Measurements from ENCODE around the gene VAC14. TPM values are rescaled to one million over a fixed set of nuclear protein-coding genes. Genes with fewer than 3 reads are reported as not detected.
A peak's percentile ranks its signal among the peaks of the same experiment; 100 is the strongest.

The VAC14 gene
- total and polyA plus RNA-seq, 2 experiments from 2014 or later, result 27.1 to 32.4 TPM

DNA sequence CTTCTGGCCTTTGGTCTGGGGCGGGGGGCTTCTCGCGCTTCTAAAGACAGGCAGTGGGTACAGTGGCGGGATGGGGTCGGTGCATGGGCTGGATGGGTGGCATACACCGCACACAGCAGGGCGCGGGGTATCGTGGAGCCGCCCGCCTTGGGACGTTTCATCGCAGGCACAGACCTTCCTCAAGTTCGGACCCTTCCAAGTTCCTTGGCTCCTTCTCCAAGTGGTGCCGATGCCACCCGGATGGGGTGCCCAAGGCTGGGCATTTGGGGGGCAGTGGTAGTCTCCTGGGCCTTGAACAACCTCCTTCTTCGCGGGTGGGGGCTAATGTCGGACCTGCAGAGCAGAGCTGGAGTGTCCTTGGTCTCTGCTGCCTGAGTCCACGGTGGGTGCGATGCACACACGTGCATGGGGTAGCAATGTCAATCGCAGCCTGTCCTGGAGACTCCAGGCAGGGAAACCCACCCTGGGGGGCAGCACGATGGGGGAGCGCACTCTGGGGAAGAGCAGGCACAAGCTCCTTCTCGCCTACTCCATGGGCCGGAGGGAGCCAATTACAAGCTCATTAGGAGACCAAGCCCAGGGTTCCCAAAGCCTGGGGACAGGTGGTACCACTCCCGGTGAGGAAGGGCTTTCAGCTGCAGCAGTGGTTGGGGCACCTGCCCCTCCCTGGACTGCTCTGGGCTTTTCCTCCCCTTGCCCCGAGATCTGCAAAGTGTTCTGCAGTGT is 114.4 kb downstream of the VAC14 start:
- Histone ChIP-seq H2AFZ (0 out of 2 replicates have a peak overlapping the region, but pooled peaks have one; percentile 40), H3K9me3 (ENCODE audit: low read depth) (no peaks in the 10 kb centered on the region), H3K4me1 (ENCODE audit: insufficient read depth) (peaks cover 29% of the 10 kb centered on the region), H3K27ac (peak overlapping the region; percentile 59), H4K20me1 (ENCODE audit: insufficient read depth) (no peaks in the 10 kb centered on the region), H3K4me2 (ENCODE audit: unreplicated experiment) (peak overlapping the region; percentile 72), H3K27me3 (replicated peaks; ENCODE audit: insufficient read depth) (no peaks in the 10 kb centered on the region), H3F3A (ENCODE audit: insufficient read depth) (no peaks in the 10 kb centered on the region), H3K4me3 (peak overlapping the region; percentile 72), H3K79me2 (ENCODE audit: insufficient read depth) (peaks cover 39% of the 10 kb centered on the region), H3K9ac (peak overlapping the region; percentile 87), H3K9me2 (ENCODE audit: insufficient read depth) (no peaks in the 10 kb centered on the region), H3K36me3 (ENCODE audit: low read depth) (no peaks in the 10 kb centered on the region)
- no peak for TF ChIP-seq EZH2phosphoT487 (IDR thresholded peaks at IDR 0.05; ENCODE audit: insufficient read depth, low read depth)
- TF ChIP-seq EZH2 (IDR thresholded peaks at IDR 0.05; ENCODE audit: insufficient read depth, poor library complexity, severe bottlenecking), result no peak
- no peak for DNase-seq
- in situ Hi-C loops (cut with MboI), result no loop called here
- 59 to 65% methylated on average over 26 to 29 of the region's 29 CpGs for WGBS, 2 experiments (ENCODE audit: low coverage in 1 of 2, low lambda C conversion rate in 2 of 2, missing lambda C conversion rate in 2 of 2)

- in situ Hi-C loops (cut with MboI), result no loop called here
- no peaks in the 10 kb centered on the region for H3K36me3 ChIP-seq (ENCODE audit: low read depth)
- peaks cover 45% of the 10 kb centered on the region for H3K79me2 ChIP-seq (ENCODE audit: insufficient read depth)
- peak within 1 kb of the TSS; percentile 77 for H3K4me3 ChIP-seq
- no peaks in the 10 kb centered on the region for H3K9me2 ChIP-seq (ENCODE audit: insufficient read depth)
- no peaks in the 10 kb centered on the region for H3F3A ChIP-seq (ENCODE audit: insufficient read depth)
- H4K20me1 ChIP-seq (ENCODE audit: insufficient read depth), result no peaks in the 10 kb centered on the region
- peak within 1 kb of the TSS; percentile 59 for H3K27ac ChIP-seq
- WGBS, 2 experiments (ENCODE audit: low coverage in 1 of 2, low lambda C conversion rate in 2 of 2, missing lambda C conversion rate in 2 of 2), result 1% methylated on average over 27 to 61 of the region's 72 CpGs
- H3K4me1 ChIP-seq (ENCODE audit: insufficient read depth), result peaks cover 23% of the 10 kb centered on the region
- H3K4me2 ChIP-seq (ENCODE audit: unreplicated experiment), result peak within 1 kb of the TSS; percentile 88
- H2AFZ ChIP-seq, result 0 out of 2 replicates have a peak within 1 kb of the TSS, but pooled peaks have one; percentile 40
- no peaks in the 10 kb centered on the region for H3K9me3 ChIP-seq (ENCODE audit: low read depth)
- H3K9ac ChIP-seq, result peak within 1 kb of the TSS; percentile 95
- H3K27me3 ChIP-seq (replicated peaks; ENCODE audit: insufficient read depth), result no peaks in the 10 kb centered on the region
- DNase-seq, result peak; percentile 95
- no peak for TF ChIP-seq EZH2 (IDR thresholded peaks at IDR 0.05; ENCODE audit: insufficient read depth, poor library complexity, severe bottlenecking)
- no peak for TF ChIP-seq EZH2phosphoT487 (IDR thresholded peaks at IDR 0.05; ENCODE audit: insufficient read depth, low read depth)
Observed at GRCh38 chr16:70685938-70686375, 115.0 kb downstream of the VAC14 start, which contains the start of gene MTSS2. TSS of gene MTSS2 (minus strand) at chr16:70686053. CDS start at chr16:70685791, 262 bp downstream.

DNA sequence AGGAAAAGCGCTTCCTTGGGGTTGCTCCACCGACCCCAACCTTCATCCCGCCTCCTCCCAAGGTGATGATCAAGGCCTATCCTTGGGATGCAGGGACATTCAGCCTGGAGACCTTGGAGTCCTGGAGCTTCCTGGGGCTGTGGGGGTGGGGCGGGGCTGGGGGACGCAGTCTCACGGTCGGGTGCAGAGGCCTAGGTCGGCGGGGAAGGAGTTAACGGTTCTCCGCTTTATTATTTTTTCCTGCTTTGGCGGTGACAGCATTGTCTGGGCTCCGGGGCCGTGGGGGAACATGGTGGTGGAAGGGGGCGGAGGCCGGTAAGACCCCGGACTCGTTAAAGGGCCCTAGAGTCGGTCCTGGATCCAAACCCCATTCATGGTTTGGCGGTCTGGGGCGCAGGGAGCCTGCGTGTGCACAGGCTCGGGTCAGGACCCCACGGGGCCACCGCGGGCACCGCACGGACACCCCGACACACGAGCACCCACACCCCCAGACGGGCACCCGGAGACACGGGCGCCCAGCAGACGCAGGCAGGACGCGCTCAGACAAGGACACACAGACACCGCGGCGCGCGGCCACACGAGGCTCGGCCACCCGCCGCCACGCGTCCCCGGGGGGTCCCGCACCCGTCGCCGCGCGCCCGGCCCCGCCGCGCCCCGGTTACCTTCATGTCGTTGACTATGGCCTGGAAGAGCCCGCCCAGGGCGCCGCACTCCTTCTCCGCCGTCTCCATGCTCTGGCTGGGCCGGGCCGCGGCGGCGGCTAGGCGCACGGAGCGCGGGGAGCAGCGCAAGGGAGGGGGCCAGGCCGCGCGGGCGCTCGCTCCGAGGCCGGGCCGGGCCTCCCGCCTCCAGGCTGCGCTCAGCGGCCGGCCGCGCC is 115.7 kb downstream of the VAC14 start:
- in situ Hi-C loops (cut with MboI), result no loop called here
- H3K4me3 ChIP-seq, result peak overlapping the region; percentile 77
- peak overlapping the region; percentile 59 for H3K27ac ChIP-seq
- H3K79me2 ChIP-seq (ENCODE audit: insufficient read depth), result peaks cover 52% of the 10 kb centered on the region
- H3K36me3 ChIP-seq (ENCODE audit: low read depth), result no peaks in the 10 kb centered on the region
- H2AFZ ChIP-seq, result no peak overlapping the region
- peak overlapping the region; percentile 88 for H3K4me2 ChIP-seq (ENCODE audit: unreplicated experiment)
- H4K20me1 ChIP-seq (ENCODE audit: insufficient read depth), result no peaks in the 10 kb centered on the region
- WGBS, 2 experiments (ENCODE audit: low coverage in 1 of 2, low lambda C conversion rate in 2 of 2, missing lambda C conversion rate in 2 of 2), result 1 to 2% methylated on average over 63 to 79 of the region's 90 CpGs
- no peaks in the 10 kb centered on the region for H3K9me3 ChIP-seq (ENCODE audit: low read depth)
- peak overlapping the region; percentile 95 for H3K9ac ChIP-seq
- TF ChIP-seq EZH2 (IDR thresholded peaks at IDR 0.05; ENCODE audit: insufficient read depth, poor library complexity, severe bottlenecking) (no peak), EZH2phosphoT487 (IDR thresholded peaks at IDR 0.05; ENCODE audit: insufficient read depth, low read depth) (no peak)
- no peaks in the 10 kb centered on the region for H3K9me2 ChIP-seq (ENCODE audit: insufficient read depth)
- peak; percentile 44 for DNase-seq
- no peaks in the 10 kb centered on the region for H3K27me3 ChIP-seq (replicated peaks; ENCODE audit: insufficient read depth)
- peaks cover 19% of the 10 kb centered on the region for H3K4me1 ChIP-seq (ENCODE audit: insufficient read depth)
- no peaks in the 10 kb centered on the region for H3F3A ChIP-seq (ENCODE audit: insufficient read depth)

Measured in GM23248 (cell line).